GM13977 (cell line): ENCODE measurements around the gene CHN1.

Experiments
- DNase-seq: peaks from one replicate; pipeline ENCODE4 v3.0.0; 2012; ENCODE audit warnings: low spot score
- CTCF ChIP-seq: IDR thresholded peaks from 2 replicates; pipeline ENCODE4 v1.5.1; 2012; ENCODE audit warnings: mild to moderate bottlenecking, control low read depth; ENCODE audit not compliant: insufficient read depth; ENCODE audit errors: extremely low read depth, missing control alignments
- in situ Hi-C: fragments of 300-500 bp; cut with MboI; formaldehyde crosslinking; loops from one replicate; pipeline ENCODE4 v1.12.0; 2022; ENCODE audit warnings: low sequenced_read_pairs, low pct_unique_long_range_greater_than_20kb, mixed read lengths, inconsistent platforms; ENCODE audit not compliant: unreplicated experiment

Gene CHN1

GRCh38 chr2:174824068-174824467 is 181.1 kb downstream of the CHN1 start:
- in situ Hi-C loops: no loop called here
- DNase-seq: no peak
- TF ChIP-seq CTCF: no peak

DNA sequence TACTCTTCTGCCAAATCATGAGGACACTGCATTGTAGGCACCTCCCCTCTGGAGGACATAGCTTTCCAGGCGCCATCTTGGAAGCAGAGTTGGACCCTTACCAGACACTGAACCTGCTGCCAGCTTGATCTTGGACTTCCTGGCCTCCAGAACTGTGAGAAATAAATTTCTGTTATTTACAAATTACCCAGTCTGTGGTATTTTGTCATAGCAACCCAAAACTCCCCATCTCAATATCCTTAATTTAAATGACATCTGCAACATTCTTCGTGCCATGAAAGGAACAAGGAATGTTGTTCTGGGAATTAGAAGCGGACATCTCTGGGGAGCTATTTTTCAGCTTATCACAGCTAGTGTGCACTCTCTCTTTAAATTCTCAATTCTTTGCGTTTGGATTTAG is 183.6 kb downstream of the CHN1 start:
- no peak for DNase-seq
- in situ Hi-C loops: no loop called here
- no peak for TF ChIP-seq CTCF

- no peak for TF ChIP-seq CTCF
- DNase-seq: no peak
- in situ Hi-C loops: no loop called here
Measured at GRCh38 chr2:174820361-174820760, 184.8 kb downstream of the CHN1 start.

- in situ Hi-C loops: no loop called here
- DNase-seq: no peak
- TF ChIP-seq CTCF: no peak
Measured at GRCh38 chr2:174815526-174815925, 189.7 kb downstream of the CHN1 start.

DNA sequence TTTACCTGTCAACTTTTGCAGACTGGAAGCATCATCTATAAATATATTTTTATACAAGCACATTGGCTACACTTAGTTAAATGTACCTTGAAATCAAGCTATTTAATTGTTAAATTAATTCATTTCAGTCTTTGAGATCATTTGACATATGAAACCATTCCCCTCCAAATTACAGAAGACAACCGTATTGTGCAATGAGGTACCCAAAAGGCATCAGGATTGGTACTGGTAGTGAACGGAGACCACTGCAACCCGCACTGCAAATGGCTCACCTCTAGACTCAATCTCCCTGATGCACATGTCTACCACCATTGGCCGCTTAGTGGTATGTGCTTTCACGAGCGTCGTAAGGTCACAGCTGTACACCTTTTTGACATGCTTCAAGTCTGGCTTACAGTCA is 193.1 kb downstream of the CHN1 start:
- in situ Hi-C loops: no loop called here
- no peak for TF ChIP-seq CTCF
- DNase-seq: no peak

GRCh38 chr2:174807931-174808330 is 197.2 kb downstream of the CHN1 start:
- in situ Hi-C loops: no loop called here
- no peak for TF ChIP-seq CTCF
- DNase-seq: no peak

DNA sequence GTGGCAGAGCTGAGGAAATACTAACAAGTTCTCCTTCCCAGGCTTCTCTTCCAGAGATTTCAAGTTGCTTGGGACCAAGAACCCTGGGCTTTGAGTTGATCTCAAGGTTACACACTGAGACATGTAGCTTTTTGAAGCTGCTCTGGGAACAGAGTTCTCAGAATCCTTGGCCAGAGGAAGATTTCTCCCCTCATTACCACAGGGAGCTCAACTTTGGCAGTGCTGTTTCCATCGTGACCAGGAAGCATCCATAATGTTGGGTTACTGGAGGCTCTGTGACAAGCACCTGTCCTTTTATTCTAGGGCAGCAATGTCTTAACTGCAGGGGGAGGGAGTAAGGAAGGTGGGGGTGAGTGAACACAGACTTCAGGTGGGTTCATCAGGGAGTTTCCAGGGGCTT is 199.4 kb downstream of the CHN1 start:
- DNase-seq: no peak
- in situ Hi-C loops: no loop called here
- no peak for TF ChIP-seq CTCF
